Germinal center (tissue), 1 donor: ENCODE measurements around the gene OR8D4.
"Not testable (repeated sequence)": the region's sequence is repeated elsewhere in the genome, so short reads cannot be mapped to it uniquely, and the experiment has no call there.

Experiments used
- DNase-seq: peaks from one replicate; pipeline ENCODE4 v3.0.0; 2012; ENCODE audit warnings: mixed read lengths, low spot score

Gene OR8D4

GRCh38 chr11:123901867-123902266 is at the start of gene OR8D4:
TSS of gene OR8D4 (plus strand) at chr11:123902167. CDS start at chr11:123906432, 4,265 bp downstream.
- DNase-seq: no peak

GRCh38 chr11:123852321-123852720 is 49.6 kb upstream of the OR8D4 start:
- no peak for DNase-seq

GRCh38 chr11:123853038-123853437 is 48.9 kb upstream of the OR8D4 start:
- DNase-seq: no peak

GRCh38 chr11:123856444-123856843 is 45.5 kb upstream of the OR8D4 start:
- no peak for DNase-seq

- no peak for DNase-seq
Measured at GRCh38 chr11:123859731-123860130, 42.2 kb upstream of the OR8D4 start.

- not testable (repeated sequence) for DNase-seq
Measured at GRCh38 chr11:123865293-123865692, 36.7 kb upstream of the OR8D4 start.

- DNase-seq: not testable (repeated sequence)
Measured at GRCh38 chr11:123867795-123868194, 34.2 kb upstream of the OR8D4 start.

GRCh38 chr11:123880912-123881311 is 21.1 kb upstream of the OR8D4 start:
- no peak for DNase-seq

- no peak for DNase-seq
Measured at GRCh38 chr11:123885570-123885969, 16.4 kb upstream of the OR8D4 start, which contains the start of gene TMEM225. TSS of gene TMEM225 (minus strand) at chr11:123885670. CDS start at chr11:123885425, 245 bp downstream.

GRCh38 chr11:123892031-123892430 is 9.9 kb upstream of the OR8D4 start:
- DNase-seq: no peak

GRCh38 chr11:123899792-123900191 is 2.2 kb upstream of the OR8D4 start:
- no peak for DNase-seq

- no peak for DNase-seq
Measured at GRCh38 chr11:123903932-123904331, 2.0 kb downstream of the OR8D4 start.

- DNase-seq: no peak
Measured at GRCh38 chr11:123904932-123905331, 3.0 kb downstream of the OR8D4 start.

- DNase-seq: no peak
Measured at GRCh38 chr11:123905826-123906225, 3.9 kb downstream of the OR8D4 start.

GRCh38 chr11:123920943-123921342 is 19.0 kb downstream of the OR8D4 start:
- DNase-seq: no peak

- no peak for DNase-seq
Measured at GRCh38 chr11:123924027-123924426, 22.1 kb downstream of the OR8D4 start.

- DNase-seq: no peak
Measured at GRCh38 chr11:123939317-123939716, 37.4 kb downstream of the OR8D4 start, which contains the start of gene OR4D5. TSS of gene OR4D5 (plus strand) at chr11:123939617. CDS start at chr11:123939617, 0 bp downstream.

- DNase-seq: no peak
Measured at GRCh38 chr11:123942413-123942812, 40.4 kb downstream of the OR8D4 start.

- no peak for DNase-seq
Measured at GRCh38 chr11:123943738-123944137, 41.8 kb downstream of the OR8D4 start, which contains the start of gene OR6T1. TSS of gene OR6T1 (minus strand) at chr11:123943838. CDS start at chr11:123943838, 0 bp downstream.

- no peak for DNase-seq
Measured at GRCh38 chr11:123945132-123945531, 43.2 kb downstream of the OR8D4 start.

GRCh38 chr11:123956752-123957151 is 54.8 kb downstream of the OR8D4 start:
- no peak for DNase-seq
